ENCODE measurements around the gene XPNPEP3.
"Not testable (repeated sequence)": the region's sequence is repeated elsewhere in the genome, so short reads cannot be mapped to it uniquely, and the experiment has no call there.

Gene XPNPEP3

GRCh38 chr22:40844951-40845350 is 12.0 kb upstream of the XPNPEP3 start:
- ATAC-seq: no peak
- no peak for TF ChIP-seq TSHZ2 (CRISPR knock-in tag; IDR thresholded peaks at IDR 0.05)
- no peak for TF ChIP-seq ZFP30 (CRISPR knock-in tag; IDR thresholded peaks at IDR 0.05)
- no peak for TF ChIP-seq GLIS3 (CRISPR knock-in tag; IDR thresholded peaks at IDR 0.05)
- TF ChIP-seq ZNF565 (CRISPR knock-in tag; conservative IDR thresholded peaks at IDR 0.05; ENCODE audit: low read depth): no peak
- no peak for TF ChIP-seq ZC3H10 (CRISPR knock-in tag; IDR thresholded peaks at IDR 0.05)
- TF ChIP-seq PPARA (CRISPR knock-in tag; IDR thresholded peaks at IDR 0.05; ENCODE audit: borderline replicate concordance): no peak
- TF ChIP-seq CREB5 (CRISPR knock-in tag; IDR thresholded peaks at IDR 0.05; ENCODE audit: low read depth): no peak
- TF ChIP-seq ZFP3 (CRISPR knock-in tag; IDR thresholded peaks at IDR 0.05): no peak
- TF ChIP-seq OSR1 (CRISPR knock-in tag; IDR thresholded peaks at IDR 0.05): no peak
- TF ChIP-seq ARNTL (CRISPR knock-in tag; IDR thresholded peaks at IDR 0.05; ENCODE audit: borderline replicate concordance, low read depth): no peak

GRCh38 chr22:40845816-40846215 is 11.1 kb upstream of the XPNPEP3 start:
- not testable (repeated sequence) for ATAC-seq

- no peak for ATAC-seq
- no peak for TF ChIP-seq CREB5 (CRISPR knock-in tag; IDR thresholded peaks at IDR 0.05; ENCODE audit: low read depth)
- TF ChIP-seq, protein P1, sequence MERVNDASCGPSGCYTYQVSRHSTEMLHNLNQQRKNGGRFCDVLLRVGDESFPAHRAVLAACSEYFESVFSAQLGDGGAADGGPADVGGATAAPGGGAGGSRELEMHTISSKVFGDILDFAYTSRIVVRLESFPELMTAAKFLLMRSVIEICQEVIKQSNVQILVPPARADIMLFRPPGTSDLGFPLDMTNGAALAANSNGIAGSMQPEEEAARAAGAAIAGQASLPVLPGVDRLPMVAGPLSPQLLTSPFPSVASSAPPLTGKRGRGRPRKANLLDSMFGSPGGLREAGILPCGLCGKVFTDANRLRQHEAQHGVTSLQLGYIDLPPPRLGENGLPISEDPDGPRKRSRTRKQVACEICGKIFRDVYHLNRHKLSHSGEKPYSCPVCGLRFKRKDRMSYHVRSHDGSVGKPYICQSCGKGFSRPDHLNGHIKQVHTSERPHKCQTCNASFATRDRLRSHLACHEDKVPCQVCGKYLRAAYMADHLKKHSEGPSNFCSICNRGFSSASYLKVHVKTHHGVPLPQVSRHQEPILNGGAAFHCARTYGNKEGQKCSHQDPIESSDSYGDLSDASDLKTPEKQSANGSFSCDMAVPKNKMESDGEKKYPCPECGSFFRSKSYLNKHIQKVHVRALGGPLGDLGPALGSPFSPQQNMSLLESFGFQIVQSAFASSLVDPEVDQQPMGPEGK (CRISPR knock-in tag; IDR thresholded peaks at IDR 0.05; ENCODE audit: borderline replicate concordance): no peak
- TF ChIP-seq ZNF8 (CRISPR knock-in tag; IDR thresholded peaks at IDR 0.05): no peak
- TF ChIP-seq PPARA (CRISPR knock-in tag; IDR thresholded peaks at IDR 0.05; ENCODE audit: borderline replicate concordance): no peak
- TF ChIP-seq GLIS3 (CRISPR knock-in tag; IDR thresholded peaks at IDR 0.05): no peak
- TF ChIP-seq ISL1 (CRISPR knock-in tag; IDR thresholded peaks at IDR 0.05): no peak
- TF ChIP-seq ZFP3 (CRISPR knock-in tag; IDR thresholded peaks at IDR 0.05): no peak
- TF ChIP-seq RARB (CRISPR knock-in tag; IDR thresholded peaks at IDR 0.05): no peak
Observed at GRCh38 chr22:40853333-40853732, 3.6 kb upstream of the XPNPEP3 start.

DNA sequence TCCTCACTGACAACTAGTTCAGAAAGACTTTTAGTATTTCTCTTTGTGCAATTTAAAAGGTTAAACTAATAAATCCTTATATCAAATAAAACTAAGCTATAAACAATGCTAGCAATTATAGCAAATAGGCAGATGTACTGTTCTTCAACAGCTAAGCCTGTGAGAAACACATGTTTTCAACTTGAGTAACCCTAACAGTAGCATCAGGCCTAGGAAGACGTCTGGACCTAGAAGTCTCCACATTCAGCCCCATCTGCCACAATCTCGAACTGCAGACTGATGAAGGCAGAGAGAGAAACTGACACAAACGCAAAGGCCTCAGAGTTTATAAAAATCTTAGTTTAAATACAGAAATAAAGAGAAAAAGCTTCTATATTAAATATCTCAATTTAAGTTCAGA is 3.0 kb upstream of the XPNPEP3 start:
- TF ChIP-seq ZNF8 (CRISPR knock-in tag; IDR thresholded peaks at IDR 0.05) (no peak), CREB5 (CRISPR knock-in tag; IDR thresholded peaks at IDR 0.05; ENCODE audit: low read depth) (no peak), ZFP3 (CRISPR knock-in tag; IDR thresholded peaks at IDR 0.05) (no peak)
- TF ChIP-seq, protein P1 (CRISPR knock-in tag; IDR thresholded peaks at IDR 0.05; ENCODE audit: borderline replicate concordance): no peak

More for the DNA sequence above, 3.0 kb upstream of the XPNPEP3 start:
- ATAC-seq: no peak
